Sigmoid colon (tissue), 7 donors: ENCODE measurements around the gene RUFY4. TPM values are rescaled to one million over a fixed set of nuclear protein-coding genes. Genes with fewer than 3 reads are reported as not detected.
"Not testable (repeated sequence)": the region's sequence is repeated elsewhere in the genome, so short reads cannot be mapped to it uniquely, and the experiment has no call there.

Experiments used
- DNase-seq: peaks from one replicate; pipeline ENCODE4 v3.0.0-alpha.2; 2019
- H3K27ac ChIP-seq, 4 donors: fragments of 200-600 bp; sonication (generic); one replicate each; pipeline ENCODE4 v1.5.1; 2016 to 2019; ENCODE audit warnings: mild to moderate bottlenecking in 1 of 4
- H3K27me3 ChIP-seq, 3 donors: fragments of 200-600 bp; sonication (generic); one replicate each; pipeline ENCODE4 v1.5.1; 2019; ENCODE audit warnings: mild to moderate bottlenecking in 1 of 3
- H3K36me3 ChIP-seq, 4 donors: fragments of 200-600 bp; sonication (generic); one replicate each; pipeline ENCODE4 v1.5.1; 2016 to 2019
- H3K4me1 ChIP-seq, 4 donors: fragments of 200-600 bp; sonication (generic); one replicate each; pipeline ENCODE4 v1.5.1; 2017 to 2019
- H3K4me3 ChIP-seq, 4 donors: fragments of 200-600 bp; sonication (generic); one replicate each; pipeline ENCODE4 v1.5.1; 2017 to 2019; ENCODE audit warnings: mild to moderate bottlenecking in 2 of 4, moderate library complexity in 1 of 4
- H3K9me3 ChIP-seq, 4 donors: fragments of 200-600 bp in 3 of 4; sonication (generic) in 3 of 4; one replicate each; pipeline versions ENCODE4 v1.5.1 to v1.6.1; 2013 to 2019
- CTCF ChIP-seq, 4 experiments: fragments of 450-650 bp in 3 of 4; fragments of 200-600 bp in 1 of 4; IDR thresholded peaks; one replicate each; pipeline ENCODE4 v1.5.1; 2016 to 2019; ENCODE audit warnings: antibody characterized with exemption in 4 of 4, mild to moderate bottlenecking in 3 of 4, moderate library complexity in 2 of 4
- EP300 ChIP-seq, 4 donors: sonication (generic); formaldehyde crosslinking; IDR thresholded peaks; one replicate each; pipeline ENCODE4 v1.6.1; 2017; ENCODE audit warnings: antibody characterized with exemption in 4 of 4
- POLR2A ChIP-seq, 2 donors: fragments of 450-650 bp; IDR thresholded peaks; one replicate each; pipeline ENCODE4 v1.6.1; 2016; ENCODE audit warnings: antibody characterized with exemption in 2 of 2, mild to moderate bottlenecking in 2 of 2, moderate library complexity in 2 of 2
- POLR2AphosphoS5 ChIP-seq, 4 donors: sonication (generic); formaldehyde crosslinking; IDR thresholded peaks; one replicate each; pipeline ENCODE4 v1.6.1; 2017; ENCODE audit warnings: antibody characterized with exemption in 4 of 4
- WGBS, 2 donors: extraction: QIAGEN DNeasy Blood & Tissue Kit; methylation state at CpG; one replicate each; pipeline ENCODE4 v1.1.7; 2013; 5-methylcytosine and 5-hydroxymethylcytosine counted together
- intact Hi-C: fragments of 100-400 bp; cut with DNase I; formaldehyde crosslinking; loops from one replicate; pipeline ENCODE4 v1.15.1; 2023
- polyA plus RNA-seq, 3 donors: library from polyadenylated mRNA; stranded (reverse); fragments of 200-250 nt; gene quantifications; one replicate each; pipeline ENCODE4 v1.2.3, GENCODE V29; 2013
- total RNA-seq, 4 donors: library from RNA; depleted of rRNA; stranded (reverse); fragments of >200 nt; gene quantifications; one replicate each; pipeline ENCODE4 v1.1.0, GENCODE V29; 2016
- donor health status: healthy with polysubstance abuse.
- donor health status: Bipolar disorder and iron deficiency.
- donor health status: healthy.

RUFY4 gene, protein sequence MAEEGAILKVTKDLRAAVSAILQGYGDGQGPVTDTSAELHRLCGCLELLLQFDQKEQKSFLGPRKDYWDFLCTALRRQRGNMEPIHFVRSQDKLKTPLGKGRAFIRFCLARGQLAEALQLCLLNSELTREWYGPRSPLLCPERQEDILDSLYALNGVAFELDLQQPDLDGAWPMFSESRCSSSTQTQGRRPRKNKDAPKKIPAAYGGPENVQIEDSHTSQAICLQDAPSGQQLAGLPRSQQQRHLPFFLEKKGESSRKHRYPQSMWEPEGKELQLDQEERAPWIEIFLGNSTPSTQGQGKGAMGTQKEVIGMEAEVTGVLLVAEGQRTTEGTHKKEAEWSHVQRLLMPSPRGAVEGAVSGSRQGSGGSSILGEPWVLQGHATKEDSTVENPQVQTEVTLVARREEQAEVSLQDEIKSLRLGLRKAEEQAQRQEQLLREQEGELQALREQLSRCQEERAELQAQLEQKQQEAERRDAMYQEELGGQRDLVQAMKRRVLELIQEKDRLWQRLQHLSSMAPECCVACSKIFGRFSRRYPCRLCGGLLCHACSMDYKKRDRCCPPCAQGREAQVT
- total RNA-seq (under 1 TPM in 2 of 4 donors, not detected in 2; 0.16 to 0.55 TPM), polyA plus RNA-seq (under 1 TPM in 1 of 3 donors, not detected in 2; 0.73 TPM)

GRCh38 chr2:218068721-218069334 lies at the start of gene RUFY4:
TSS of gene RUFY4 (plus strand) at chr2:218069253. CDS start at chr2:218070606, 1,353 bp downstream.
- H3K9me3 ChIP-seq, H3K4me1 ChIP-seq, H3K36me3 ChIP-seq, intact Hi-C loops: not testable (repeated sequence)
- TF ChIP-seq CTCF (IDR thresholded peaks at IDR 0.05), result peak; percentile 71 to 92 (median 84)
- WGBS, 2 donors, result 2 to 5% methylated on average over 15 of the region's 15 CpGs
- Histone ChIP-seq H3K27ac (peak within 1 kb of the TSS in 1 of 4 donors; percentile 57), H3K4me3 (peak within 1 kb of the TSS; percentile 21 to 48 (median 47)), H3K27me3 (peaks cover 0 to 36% (median 16%) of the 10 kb centered on the region in 3 donors)
- peak; percentile 85 for DNase-seq

GRCh38 chr2:218019411-218020060 lies 49.5 kb upstream of the RUFY4 start:
- intact Hi-C loops, result no loop called here
- H3K27ac ChIP-seq, result no peak overlapping the region
- H3K27me3 ChIP-seq, result no peaks in the 10 kb centered on the region
- no peaks in the 10 kb centered on the region for H3K36me3 ChIP-seq
- DNase-seq, result no peak
- TF ChIP-seq POLR2AphosphoS5 (IDR thresholded peaks at IDR 0.05), result no peak
- no peak overlapping the region for H3K4me3 ChIP-seq
- no peaks in the 10 kb centered on the region for H3K9me3 ChIP-seq
- 69 to 89% methylated on average over 7 of the region's 7 CpGs for WGBS, 2 donors
- peaks cover 0 to 38% (median 21%) of the 10 kb centered on the region in 4 donors for H3K4me1 ChIP-seq

DNA sequence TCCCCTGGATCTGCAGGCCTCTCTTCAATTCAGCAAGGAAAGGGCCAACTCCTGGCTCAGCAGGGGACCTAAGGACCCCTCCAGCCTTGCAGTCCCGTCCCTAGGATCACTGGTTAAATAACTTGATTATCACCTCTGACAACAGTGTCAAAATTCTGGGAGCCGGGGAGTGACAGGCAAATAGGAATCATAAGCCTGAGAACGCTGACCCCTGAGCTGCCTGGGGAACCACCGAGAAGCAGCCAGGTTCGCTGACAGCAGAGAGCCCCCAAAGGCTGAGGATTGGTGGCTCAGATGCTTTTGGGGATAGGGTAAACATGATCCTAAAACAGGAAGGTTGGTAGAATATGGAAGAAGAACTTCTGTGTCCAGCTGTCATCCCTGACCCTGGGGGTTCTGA lies 48.8 kb upstream of the RUFY4 start:
- Histone ChIP-seq H3K27me3 (no peaks in the 10 kb centered on the region), H3K27ac (no peak overlapping the region), H3K9me3 (no peaks in the 10 kb centered on the region), H3K4me3 (no peak overlapping the region), H3K36me3 (no peaks in the 10 kb centered on the region), H3K4me1 (peaks cover 0 to 38% (median 21%) of the 10 kb centered on the region in 4 donors)
- no peak for TF ChIP-seq CTCF (IDR thresholded peaks at IDR 0.05)
- TF ChIP-seq EP300 (IDR thresholded peaks at IDR 0.05), result no peak
- no peak for TF ChIP-seq POLR2AphosphoS5 (IDR thresholded peaks at IDR 0.05)
- no peak for TF ChIP-seq POLR2A (IDR thresholded peaks at IDR 0.05)
- WGBS, 2 donors, result 92 to 93% methylated on average over 5 of the region's 5 CpGs
- DNase-seq, result peak; percentile 38
- intact Hi-C loops, result no loop called here

DNA sequence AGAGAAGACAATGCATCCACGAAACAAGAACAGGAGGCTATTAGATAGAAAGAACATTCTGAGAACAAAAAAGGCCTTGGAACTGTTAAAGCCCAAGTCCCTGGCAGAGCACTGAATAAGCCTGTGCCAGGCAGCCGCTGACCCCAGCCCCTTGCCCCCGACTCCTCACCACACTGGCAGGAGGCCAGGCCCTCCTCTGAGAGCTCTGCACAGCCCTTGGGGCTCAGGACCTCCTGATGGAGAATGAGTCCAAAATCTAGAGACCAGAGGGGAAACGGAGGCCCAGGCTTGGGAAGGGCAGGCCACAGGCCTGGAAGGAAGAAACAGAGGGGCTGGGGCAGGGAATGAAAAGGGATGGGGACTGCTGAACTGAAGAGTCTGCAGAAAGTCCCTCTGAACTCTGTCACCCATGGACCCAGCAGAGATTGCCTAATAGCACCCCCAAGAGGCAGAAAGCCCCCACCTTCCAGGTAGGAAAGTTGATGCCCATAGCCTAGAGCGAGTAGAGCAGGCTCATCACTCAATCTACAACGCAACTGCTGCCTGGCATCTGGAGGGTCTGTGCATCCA lies 48.0 kb upstream of the RUFY4 start:
- H3K9me3 ChIP-seq, result no peaks in the 10 kb centered on the region
- 90% methylated on average over 6 of the region's 6 CpGs for WGBS, 2 donors
- TF ChIP-seq EP300 (IDR thresholded peaks at IDR 0.05), result no peak
- no peak overlapping the region for H3K4me3 ChIP-seq
- no peak overlapping the region for H3K27ac ChIP-seq
- DNase-seq, result peak; percentile 37
- intact Hi-C loops, result no loop called here
- H3K4me1 ChIP-seq, result peaks cover 0 to 38% (median 21%) of the 10 kb centered on the region in 4 donors
- H3K27me3 ChIP-seq, result no peaks in the 10 kb centered on the region
- no peaks in the 10 kb centered on the region for H3K36me3 ChIP-seq

GRCh38 chr2:218021536-218022071 lies 47.4 kb upstream of the RUFY4 start:
- DNase-seq, result peak; percentile 69
- Histone ChIP-seq H3K4me3 (no peak overlapping the region), H3K9me3 (no peaks in the 10 kb centered on the region), H3K4me1 (peaks cover 0 to 34% (median 22%) of the 10 kb centered on the region in 4 donors), H3K27me3 (no peaks in the 10 kb centered on the region), H3K27ac (no peak overlapping the region), H3K36me3 (no peaks in the 10 kb centered on the region)
- no peak for TF ChIP-seq CTCF (IDR thresholded peaks at IDR 0.05)
- TF ChIP-seq EP300 (IDR thresholded peaks at IDR 0.05), result no peak
- no peak for TF ChIP-seq POLR2A (IDR thresholded peaks at IDR 0.05)
- TF ChIP-seq POLR2AphosphoS5 (IDR thresholded peaks at IDR 0.05), result no peak
- intact Hi-C loops, result no loop called here
- 83 to 87% methylated on average over 12 of the region's 12 CpGs for WGBS, 2 donors
